GM19351 (cell line): ENCODE data around the gene TUBGCP6.
A peak's percentile ranks its signal among the peaks of the same experiment; 100 is the strongest.
"Not testable (repeated sequence)": the region's sequence is repeated elsewhere in the genome, so short reads cannot be mapped to it uniquely, and the experiment has no call there.

Experiments used
- ATAC-seq: cut with Tn5 transposase; IDR thresholded peaks from one replicate; pipeline ENCODE4 v1.9.1; 2021; ENCODE audit warnings: mild to moderate bottlenecking, moderate library complexity; ENCODE audit not compliant: unreplicated experiment

Gene TUBGCP6

DNA sequence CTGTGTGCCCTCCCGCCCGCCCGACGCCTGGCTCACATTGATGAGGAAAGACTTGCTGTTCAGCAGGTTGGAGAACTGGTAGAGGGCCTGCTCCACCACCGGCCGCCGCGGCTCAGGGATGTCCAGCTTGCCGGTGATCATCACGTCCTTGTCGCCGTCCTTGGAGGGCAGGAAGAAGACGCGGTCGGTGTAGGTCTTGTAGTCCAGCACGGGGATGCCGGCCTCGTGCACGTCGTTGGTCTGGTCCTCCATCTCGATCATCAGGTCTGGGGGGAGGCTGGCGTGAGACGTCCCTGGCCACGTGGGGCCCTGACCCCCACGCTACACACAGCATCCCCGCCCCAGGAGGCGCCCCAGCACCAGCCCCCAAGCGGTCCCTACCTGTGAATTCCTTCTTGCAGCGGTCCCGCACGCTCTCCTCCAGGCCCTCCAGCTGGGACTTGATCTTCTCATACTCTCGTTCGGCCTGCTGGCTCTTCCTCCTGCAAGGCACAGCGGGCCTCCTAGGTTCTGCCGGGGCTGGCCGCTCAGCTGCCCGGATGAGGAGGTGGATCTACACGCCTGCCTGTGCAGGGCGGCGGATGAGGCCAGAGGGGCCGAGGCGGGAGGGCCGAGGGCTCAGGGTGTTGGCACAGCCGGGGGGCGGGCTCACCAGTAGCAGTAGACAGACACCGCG lies 36.0 kb upstream of the TUBGCP6 start:
- ATAC-seq: no peak

DNA sequence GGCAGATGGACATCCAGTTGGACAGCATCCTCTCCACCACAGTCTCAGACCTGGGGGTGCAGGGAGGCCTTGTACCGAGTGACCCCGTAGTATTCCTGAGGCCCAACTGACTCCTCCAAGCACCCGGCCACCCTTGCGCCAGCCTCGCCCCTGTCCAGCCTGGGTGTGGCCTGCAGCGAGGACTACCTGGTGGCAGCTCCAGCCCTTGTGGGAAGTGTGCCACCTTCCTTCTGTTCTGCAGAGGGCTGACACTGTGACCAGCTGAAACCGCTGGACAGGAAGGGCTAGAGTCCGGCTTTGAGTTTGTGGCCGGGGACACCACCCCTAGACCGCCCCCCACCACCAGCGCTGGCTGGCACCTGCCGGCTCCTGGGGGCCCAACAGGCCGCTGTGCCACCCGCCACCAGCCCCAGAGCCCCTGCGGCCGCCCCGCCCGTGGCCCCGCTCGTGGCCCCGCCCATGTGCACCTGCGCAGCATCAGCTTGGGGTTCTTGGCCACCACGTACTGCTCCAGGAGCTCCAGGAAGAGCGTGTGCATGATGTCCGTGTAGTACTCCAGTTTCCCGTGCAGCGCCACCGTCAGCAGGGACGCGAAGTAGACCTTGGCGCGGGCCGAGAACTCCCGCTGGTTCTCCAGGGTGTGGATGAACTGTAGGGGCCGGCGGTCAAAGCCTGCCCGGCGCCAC lies 35.3 kb upstream of the TUBGCP6 start:
- ATAC-seq: no peak

DNA sequence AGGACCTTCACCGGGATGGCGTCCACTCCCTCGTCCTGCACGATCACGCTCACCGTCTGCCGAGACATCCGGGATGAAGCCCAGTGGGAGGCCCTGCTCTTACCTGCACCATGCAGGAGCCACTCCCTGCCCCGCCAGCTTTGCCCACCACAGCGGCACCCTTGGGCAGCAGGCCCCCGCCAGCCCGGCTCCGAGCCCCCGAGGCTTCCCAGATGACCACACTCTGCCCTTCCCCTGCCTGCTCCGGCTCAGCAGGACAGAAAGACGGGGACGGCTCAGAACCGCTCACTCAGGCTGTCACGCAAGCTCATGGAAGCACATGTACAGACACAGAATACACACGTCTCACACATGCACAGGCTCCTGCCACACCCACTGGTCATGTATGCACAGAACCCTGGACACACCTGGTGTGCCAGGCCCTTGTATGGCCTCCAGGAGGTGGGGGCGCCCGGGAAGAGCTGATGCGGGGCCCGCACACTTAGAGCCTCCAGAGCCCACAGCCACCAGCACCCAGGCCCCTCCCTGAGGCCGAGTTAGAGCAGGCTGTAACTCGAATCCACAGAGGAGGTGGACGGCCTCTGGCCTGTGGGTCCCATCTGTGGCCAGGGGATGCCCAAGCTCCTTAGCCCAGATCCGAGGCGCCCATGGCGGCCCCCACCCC lies 34.3 kb upstream of the TUBGCP6 start:
- ATAC-seq: no peak

DNA sequence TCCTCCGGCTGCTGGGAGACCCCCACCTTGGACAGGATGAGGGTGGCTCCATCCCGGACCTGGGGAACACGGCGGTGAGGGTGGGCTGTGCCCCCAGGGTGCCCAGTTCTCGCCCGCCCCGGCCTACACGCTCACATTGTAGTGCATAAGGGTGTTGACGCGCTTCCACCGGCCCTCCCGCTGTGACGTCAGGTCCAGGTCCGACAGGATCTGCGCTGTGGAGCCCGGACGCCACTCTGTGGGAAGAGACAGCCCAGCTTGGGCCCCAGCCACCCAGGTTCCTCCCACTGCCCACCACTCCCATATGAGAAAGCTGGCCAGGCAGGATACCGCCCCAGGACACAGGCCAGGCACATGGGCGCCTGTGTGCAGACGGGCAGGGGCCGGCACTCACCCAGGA lies 33.6 kb upstream of the TUBGCP6 start:
- no peak for ATAC-seq

DNA sequence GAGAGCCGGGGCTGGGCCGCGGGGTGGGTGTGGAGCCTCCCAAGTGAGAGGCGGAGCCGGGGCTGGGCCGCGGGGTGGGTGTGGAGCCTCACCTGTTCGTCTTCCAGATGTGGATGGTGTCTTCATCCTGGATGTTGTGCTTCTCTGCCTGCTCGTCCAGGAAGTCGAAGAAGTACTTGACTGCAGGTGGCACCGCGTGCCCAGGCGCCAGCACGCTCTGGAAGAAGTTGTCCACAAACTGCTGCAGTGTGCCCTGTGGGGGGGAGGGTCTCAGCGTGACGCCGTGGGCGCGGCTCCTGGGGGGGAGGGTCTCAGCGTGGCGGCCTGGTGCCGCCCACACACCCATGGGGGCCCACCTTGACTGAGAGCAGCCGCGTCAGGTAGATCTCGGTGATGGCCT lies 32.9 kb upstream of the TUBGCP6 start:
- ATAC-seq: no peak

DNA sequence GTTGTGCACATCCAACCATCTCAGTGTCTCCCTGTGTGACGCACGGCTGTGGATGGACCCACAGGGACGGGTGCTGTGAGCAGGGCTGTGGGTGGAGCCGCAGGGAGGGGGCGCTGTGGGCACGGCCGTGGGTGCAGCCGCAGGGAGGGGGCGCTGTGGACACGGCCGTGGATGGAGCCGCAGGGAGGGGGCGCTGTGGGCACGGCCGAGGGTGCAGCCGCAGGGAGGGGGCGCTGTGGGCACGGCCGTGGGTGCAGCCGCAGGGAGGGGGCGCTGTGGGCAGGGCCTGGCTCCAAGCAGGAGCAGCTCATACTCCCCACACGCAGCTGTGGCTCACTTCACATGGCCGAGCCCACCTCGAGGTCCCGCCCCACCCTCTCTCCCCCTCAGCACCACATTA lies 31.3 kb upstream of the TUBGCP6 start:
- ATAC-seq: peak; percentile 56

DNA sequence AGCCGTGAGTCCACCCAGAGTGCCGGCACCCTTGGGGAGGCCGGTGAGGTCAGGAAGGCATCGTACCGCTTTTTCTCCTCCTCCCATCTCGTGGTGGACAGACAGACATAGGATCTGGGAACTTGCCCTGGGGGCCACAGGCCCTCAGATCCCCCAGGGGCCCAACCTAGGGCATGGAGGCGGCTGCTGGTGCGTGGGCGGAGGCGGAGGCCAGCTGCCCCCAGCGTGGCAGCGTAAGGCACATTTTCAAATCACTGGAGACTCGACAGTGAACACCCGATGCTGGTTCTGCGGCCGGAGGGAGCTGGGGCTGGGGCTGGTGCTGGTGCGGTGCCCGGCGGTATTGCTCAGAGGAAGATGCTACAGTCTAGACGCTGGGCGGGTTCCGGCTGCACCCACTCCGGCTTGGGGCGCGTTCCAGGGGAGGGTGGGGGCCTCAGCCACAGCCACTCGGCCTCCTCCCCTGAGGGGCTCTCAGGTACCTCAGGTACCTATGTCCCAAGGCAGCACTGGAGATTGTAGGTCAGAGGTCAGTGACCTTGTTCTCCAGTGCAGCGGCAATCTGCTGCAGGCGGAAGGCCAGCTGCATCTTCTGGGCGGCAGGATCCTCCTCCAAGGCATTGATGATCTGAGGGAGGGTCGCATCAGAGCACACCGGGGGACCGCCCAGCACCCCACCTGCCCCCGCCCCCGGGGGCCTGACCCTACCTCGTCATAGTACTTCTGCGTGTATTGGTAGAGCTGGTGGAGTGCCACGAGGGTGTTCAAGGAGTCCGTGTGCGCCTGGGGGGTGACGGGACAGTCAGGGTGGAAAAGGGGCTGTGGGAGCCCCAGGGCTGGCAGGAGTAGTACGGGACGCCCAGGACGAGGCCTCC lies 30.6 kb upstream of the TUBGCP6 start:
- ATAC-seq: no peak

DNA sequence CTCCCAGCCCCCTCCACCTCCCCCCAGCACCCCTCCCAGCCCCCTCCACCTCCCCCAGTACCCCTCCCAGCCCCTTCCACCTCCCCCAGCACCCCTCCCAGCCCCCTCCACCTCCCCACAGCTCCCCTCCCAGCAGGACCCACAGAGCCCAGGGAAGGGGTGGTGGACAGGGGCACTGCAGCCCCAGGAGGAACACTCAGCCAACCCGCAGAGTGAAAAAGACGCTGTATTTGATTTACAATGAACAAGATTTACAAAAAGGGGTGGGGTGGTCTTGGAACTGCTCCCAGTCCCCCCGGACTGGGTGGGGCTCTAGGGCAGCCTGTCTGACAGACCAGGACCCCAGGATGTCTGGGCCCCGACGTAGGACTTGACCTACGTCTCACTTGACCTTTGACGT lies 29.9 kb upstream of the TUBGCP6 start:
- no peak for ATAC-seq

DNA sequence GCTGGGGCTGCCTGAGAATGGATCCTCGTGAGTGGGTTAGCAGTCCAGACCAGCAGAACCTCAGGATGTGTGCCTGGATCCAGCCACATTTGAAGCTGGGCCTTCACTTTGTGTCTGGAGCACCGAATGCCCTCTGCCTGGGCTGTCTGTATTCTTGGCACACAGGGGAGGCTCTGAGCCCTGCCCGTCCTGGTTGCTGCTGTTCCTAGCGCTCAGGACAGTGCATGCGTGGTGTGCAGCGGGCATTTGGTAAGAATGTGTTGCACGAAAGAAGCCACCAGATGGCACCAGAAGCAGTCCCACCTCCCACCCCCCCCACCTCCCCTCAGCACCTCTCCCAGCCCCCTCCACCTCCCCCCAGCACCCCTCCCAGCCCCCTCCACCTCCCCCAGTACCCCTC lies 29.5 kb upstream of the TUBGCP6 start:
- no peak for ATAC-seq

DNA sequence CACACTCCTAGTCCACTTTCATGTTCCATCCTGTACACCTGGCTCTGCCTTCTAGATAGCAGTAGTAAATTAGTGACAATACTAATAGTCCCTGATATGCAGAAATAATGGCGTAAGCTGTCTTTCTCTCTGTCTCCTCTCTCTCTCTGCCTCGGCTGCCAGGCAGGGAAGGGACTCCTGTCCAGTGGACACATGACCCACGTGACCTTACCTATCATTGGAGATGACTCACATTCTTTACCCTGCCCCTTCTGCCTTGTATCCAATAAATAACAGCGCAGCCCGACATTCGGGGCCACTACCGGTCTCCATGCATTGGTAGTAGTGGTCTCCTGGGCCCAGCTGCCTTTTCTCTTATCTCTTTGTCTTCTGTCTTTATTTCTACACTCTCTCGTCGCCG lies 29.0 kb upstream of the TUBGCP6 start:
- not testable (repeated sequence) for ATAC-seq

DNA sequence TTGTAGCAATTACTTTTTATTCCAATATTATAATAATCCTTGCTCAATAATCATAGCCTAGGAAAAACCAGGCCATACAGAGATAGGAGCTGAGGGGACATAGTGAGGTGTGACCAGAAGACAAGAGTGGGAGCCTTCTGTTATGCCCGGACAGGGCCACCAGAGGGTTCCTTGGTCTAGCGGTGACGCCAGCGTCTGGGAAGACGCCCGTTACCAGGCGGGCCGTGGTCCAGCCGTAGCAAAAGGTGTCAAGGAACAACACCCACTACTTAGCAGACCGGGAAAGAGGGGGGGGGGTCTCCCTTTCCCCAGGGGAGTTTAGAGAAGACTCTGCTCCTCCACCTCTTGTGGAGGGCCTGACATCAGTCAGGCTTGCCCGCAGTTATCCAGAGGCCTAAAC lies 28.5 kb upstream of the TUBGCP6 start:
- ATAC-seq: not testable (repeated sequence)

DNA sequence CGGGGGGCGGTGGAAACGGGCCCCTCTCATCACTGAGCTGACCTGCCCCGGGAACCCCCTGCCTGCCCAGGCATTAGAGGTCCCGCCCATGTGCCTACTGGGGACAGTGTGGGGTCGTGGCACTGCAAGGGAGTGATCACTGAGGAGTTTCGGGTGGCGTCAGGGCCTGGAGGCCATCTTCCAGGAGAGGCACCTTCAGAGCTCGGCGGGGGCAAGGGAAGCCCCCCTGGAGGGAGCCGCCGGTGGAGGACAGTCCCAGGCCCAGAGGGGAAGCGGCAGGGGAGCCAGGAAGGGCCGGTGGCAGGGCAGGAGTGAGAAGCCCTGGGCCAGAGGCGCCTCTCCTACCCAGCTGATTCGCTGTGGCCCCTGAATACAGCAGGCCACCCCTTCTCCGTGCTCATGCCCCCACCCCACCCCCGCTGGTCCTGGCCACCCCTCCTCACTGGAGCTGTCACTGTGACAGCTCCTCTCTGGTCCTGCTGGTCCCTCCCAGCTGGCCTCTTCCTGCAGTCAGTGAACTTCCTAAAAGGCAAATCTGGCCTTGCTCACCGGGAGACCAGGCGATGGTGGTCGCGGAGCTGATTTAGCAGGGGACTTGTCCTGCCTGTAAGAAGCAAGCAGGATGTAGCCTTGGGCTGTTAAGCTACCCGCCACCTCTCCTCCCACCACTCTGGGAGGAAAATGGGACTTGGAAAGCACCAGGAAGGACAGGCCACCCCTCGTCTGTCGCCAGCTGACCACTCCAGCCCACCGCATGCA lies 27.4 kb upstream of the TUBGCP6 start:
- ATAC-seq: no peak

DNA sequence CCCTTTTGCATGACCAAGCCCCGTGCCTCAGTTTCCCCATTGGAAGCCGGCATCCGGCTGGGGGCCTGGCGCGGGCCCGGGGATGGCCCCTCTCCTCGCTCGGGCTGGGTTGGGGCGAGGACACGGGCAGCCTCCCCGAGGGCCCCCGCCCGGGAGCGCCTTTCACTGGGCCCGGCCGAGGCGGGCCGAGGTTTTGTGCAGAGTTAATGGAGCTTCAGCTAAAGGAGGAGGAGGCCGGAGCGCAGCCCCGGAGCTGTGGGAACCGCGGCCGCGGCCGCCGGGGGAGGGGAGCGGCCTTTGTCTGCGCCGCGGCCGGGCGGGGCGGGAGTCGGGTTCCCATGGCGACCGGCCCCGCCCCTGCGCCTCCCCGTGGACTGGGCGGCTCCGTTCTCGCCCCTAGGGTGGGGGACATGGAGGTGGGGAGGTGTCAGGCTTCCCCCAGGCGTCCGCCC lies 26.7 kb upstream of the TUBGCP6 start:
- ATAC-seq: no peak

DNA sequence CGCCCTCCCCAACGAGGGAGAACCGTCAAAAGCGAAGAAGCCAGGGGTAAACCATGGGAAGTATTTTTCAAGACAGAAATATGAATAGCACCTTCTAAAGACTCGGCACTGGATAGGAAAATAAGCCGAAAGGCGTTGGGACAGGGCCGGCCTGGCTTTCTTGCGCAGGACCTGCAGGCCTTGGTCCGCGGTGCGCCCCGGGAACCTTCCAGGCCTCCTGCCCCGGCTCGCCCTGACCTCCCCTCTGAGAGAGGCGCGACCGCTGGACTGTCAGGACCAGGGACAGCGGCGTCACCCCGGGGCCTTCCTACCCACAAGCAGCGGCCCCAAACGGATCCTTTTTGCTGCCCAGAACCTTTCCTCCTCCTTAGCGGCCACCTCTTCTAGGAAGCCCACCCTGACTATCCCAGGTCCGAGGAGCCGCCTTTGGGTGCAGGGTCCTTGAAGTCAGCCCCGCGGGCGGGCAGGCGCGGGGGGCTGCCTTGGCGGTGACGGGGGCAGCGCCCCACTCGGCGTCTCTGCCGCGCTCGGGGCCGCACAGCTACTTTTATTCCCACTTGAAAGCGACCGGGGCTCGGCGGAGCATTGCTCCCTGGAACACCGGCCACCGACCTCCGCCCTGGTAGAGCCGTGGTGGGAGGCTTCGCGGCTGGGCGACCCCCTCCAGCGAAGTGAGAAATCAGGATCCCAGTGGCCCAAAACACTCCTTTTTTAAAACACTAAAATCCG lies 26.0 kb upstream of the TUBGCP6 start:
- no peak for ATAC-seq

DNA sequence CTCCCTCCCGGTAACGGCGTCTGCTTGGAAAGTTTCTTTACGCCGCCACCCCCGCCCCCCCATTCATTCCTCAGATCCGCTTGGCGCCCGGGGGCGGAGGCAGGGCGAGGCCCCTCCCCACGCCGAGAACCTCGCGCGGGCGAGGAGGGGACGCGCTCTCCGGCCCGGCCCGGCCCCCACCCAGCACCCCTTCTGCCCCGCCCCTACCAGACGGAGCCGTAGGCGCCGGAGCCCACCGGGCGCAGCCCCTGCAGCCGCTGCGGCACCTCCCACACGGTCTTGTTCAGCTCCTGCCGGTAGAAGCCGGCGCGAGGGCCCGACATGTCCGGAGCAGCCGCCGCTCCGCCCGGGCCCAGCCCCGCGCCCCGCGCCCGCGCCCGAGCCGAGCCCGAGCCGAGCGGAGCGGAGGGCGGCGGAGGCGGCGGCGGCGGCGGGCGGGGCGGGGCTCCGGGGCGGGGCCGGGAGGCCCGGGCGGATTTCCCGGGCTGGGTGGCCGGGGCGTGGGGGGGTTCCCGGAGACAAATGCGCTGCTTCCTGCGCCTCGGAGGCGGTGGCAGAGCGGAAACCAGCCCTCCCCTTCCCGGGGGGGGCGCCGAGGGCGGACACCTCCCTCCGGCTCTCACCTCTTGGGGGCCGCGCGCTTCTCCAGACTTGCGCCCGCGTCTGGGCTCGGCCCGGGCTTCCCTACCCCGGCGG lies 25.3 kb upstream of the TUBGCP6 start, which contains the start of gene MAPK11:
TSS of gene MAPK11 (minus strand) at position 411 of the 696 bp plus-strand sequence. CDS start at position 323, 88 bp downstream.
- ATAC-seq: no peak

DNA sequence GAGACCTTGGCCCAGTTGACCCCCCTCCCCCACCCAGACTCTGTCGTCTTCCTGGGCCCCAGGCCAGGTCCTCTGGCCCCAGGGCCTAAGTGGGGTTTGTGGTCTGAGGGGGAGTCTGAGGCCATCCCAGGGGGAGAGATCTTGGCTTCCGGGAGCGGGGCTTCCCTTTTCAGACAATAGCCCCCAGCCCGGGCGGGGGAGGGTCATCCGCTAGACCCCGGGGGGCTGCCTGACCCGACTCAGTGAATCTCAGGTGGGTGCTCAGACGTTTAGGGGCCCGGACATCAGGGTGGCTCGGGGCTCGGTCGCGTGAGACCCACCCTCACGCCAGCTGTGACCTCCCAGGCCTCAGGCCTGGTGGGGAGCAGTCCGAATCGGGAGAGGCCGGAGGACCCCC lies 24.7 kb upstream of the TUBGCP6 start:
- no peak for ATAC-seq

DNA sequence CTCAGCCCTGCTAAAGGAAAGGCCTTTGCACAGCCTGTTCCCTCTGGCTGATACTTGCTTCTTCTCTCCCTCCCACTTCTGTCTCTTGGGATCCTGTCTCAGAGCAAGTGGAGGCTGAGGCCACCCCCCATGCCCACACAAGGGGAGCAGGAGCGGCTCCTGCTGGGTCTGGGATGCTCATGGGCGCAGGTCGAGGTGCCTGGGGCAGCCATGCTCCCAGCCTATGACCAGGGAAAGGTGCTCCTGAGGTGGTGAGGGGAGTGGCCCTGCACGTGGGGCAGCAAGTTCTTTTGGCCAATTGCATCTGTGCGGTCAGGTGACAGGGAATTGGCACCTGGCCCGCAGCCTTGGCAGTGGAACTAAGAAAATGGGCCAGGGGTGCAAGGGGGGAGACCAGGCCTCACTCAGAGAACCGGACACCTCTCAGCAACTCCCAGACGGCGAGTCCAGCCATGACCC lies 23.9 kb upstream of the TUBGCP6 start:
- ATAC-seq: no peak

DNA sequence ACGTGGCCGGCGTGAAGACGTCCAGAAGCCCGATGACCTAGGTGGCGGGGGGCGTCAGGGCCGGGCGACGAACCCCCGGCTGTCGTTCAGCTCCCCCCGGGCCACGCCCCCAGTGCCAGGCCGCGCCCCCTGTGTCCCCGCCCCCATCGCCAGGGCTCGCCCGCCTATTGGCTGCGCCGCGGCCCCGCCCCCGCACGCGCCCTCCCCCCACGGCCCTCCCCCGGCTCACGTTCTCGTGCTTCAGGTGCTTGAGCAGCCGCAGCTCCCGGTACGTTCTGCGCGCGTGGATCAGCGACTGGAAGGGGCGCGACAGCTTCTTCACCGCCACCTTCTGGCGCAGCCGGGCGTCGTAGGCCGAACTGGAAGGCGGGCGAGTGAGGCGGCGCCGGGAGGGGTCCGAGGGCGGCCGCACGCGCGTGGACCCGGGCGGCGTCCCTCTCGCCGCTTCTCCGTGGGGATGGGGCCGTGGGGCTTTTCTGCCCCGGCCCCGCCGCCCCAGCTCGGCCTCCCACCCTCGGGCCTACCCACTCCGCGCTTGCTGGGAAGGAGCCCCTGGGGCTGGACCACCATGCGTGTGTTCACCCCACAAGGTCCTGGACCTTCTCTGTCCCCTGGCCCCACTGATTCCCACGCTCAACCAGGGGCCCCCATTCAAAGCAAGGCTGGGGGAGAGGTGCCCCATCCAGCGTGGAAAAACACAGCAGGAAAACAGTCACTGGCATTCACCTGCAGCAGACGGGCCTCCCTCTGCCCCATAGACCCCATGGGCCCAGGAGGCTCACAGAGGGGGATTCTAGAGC lies 23.0 kb upstream of the TUBGCP6 start:
- no peak for ATAC-seq
